ENCODE measurements around the gene AK9.

DNA sequence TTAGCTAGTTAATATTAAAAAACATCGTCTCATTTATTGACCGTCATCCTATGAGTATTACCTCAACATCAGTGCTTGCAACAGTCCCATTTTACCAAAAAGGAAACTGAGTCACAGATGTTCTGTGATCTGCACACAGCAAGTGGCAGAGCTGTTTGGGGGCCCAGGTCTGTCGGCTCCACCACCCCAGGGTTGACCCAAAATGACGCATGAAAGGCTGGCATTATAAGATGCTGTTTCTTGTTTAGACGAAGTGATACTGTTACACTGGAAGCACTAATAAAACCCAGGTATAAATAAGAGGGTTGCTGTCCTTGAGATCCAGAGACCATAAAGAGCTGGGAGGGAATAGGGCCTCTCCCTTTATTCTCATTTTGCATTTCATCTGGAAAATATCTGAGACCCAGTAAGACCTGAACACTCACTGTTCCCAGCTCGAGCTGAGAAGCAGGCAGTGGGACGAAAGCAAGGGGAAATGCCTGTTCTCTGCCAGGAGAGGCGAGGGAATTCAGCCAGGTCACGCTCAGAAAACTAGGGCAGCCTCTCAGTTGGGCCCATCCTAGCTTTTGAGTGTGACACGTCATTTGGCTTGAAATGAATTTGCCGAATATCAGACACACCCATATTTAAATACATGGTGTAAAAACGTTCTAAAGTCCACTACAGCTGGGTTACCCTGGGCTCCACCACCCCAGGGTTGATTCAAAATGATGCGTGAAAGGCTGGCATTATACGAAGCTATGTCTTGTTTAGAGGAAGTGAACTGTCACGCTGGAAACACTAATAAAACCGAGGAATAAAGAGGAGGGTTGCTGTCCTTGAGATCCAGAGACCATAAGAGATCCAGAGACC, 234.1 kb downstream of the AK9 start:
- TF ChIP-seq, protein P1, sequence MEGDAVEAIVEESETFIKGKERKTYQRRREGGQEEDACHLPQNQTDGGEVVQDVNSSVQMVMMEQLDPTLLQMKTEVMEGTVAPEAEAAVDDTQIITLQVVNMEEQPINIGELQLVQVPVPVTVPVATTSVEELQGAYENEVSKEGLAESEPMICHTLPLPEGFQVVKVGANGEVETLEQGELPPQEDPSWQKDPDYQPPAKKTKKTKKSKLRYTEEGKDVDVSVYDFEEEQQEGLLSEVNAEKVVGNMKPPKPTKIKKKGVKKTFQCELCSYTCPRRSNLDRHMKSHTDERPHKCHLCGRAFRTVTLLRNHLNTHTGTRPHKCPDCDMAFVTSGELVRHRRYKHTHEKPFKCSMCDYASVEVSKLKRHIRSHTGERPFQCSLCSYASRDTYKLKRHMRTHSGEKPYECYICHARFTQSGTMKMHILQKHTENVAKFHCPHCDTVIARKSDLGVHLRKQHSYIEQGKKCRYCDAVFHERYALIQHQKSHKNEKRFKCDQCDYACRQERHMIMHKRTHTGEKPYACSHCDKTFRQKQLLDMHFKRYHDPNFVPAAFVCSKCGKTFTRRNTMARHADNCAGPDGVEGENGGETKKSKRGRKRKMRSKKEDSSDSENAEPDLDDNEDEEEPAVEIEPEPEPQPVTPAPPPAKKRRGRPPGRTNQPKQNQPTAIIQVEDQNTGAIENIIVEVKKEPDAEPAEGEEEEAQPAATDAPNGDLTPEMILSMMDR (IDR thresholded peaks at IDR 0.05), result no peak
- TF ChIP-seq POLR2AphosphoS5 (IDR thresholded peaks at IDR 0.05), result peak in 2 of 4 donors; percentile 13 to 30
- TF ChIP-seq POLR2A (IDR thresholded peaks at IDR 0.05), result peak in 1 of 2 donors; percentile 33
- TF ChIP-seq EP300 (IDR thresholded peaks at IDR 0.05), result no peak
